NCI-H1105 treated with DMSO at 0.1 percent for 48 hours (cell line): Measurements from ENCODE around the gene LIX1.
"Not testable (repeated sequence)": the region's sequence is repeated elsewhere in the genome, so short reads cannot be mapped to it uniquely, and the experiment has no call there.

ENCODE experiments used
- DNase-seq: peaks from one replicate; lab custom pipeline; 2025; lab: John Stamatoyannopoulos, UW

LIX1 gene

DNA sequence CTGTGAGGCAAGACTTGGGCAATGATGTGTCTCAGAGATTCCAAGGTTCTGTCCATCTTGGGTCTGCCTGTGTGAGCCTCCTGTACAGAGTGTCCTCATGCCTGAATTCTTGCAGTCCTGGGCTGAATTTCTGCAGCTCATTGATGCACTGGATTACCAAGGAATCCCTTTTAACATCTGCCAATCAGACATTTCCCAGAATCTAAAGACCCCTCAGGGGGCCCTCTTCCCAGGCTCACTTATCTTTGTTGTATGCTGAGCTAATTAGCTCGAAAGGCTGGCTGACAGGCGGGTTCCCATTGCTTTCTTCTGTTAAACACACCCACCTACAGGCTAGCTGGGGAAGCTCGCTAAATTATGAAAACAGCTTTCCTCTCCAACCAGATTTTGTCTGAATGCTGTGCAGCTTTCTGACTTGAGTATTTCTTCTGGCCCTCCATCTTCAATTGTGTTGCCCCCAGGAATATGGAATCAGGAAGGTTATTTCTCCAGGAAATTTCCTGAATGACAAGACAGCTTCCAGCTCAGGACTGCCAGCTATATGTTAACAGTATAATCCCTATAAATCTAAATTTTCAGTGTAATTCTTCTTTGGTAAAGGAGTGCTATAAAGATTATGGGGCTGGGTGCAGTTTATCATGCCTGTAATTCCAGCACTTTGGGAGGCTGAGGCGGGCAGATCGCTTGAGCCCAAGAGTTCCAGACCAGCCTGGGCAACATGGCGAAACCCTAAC is at the start of gene LIX1:
Gene LIX1 (minus strand): TSS at position 91 of the 734 bp plus-strand sequence. CDS start 35 bp downstream, at position 56.
- peak; percentile 40 for DNase-seq

DNA sequence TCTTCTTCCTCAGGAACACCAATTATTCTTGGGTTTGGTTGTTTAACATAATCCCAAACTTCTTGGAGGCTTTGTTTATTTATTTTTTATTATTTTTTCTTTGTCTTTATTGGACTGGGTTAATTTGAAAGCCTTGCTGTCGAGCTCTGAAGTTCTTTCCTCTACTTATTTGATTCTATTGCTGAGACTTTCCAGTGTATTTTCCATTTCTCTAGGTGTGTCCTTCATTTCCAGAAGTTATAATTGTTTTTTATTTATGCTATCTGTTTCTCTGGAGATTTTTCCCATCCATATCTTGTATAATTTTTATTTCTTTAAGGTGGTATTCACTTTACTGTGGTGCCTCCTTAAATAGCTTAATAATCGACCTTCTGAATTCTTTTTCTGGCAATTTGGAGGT is 49.5 kb upstream of the LIX1 start:
- no peak for DNase-seq

DNA sequence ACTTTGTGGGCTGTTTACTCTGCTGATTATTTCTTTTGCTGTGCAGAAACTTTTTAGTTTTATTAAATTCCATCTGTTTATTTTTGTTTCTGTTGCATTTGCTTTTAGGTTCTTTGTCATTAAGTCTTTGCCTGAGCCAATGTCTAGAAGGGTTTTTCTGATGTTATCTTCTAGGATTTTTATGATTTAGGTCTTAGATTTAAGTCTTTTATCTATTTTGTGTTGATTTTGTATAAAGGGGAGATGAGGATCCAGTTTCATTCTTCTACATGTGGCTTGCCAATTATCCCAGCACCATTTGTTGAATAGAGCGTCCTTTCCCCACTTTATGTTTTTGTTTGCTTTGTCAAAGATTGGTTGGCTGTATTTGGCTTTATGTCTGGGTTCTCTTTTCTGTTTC is 47.1 kb upstream of the LIX1 start:
- not testable (repeated sequence) for DNase-seq

DNA sequence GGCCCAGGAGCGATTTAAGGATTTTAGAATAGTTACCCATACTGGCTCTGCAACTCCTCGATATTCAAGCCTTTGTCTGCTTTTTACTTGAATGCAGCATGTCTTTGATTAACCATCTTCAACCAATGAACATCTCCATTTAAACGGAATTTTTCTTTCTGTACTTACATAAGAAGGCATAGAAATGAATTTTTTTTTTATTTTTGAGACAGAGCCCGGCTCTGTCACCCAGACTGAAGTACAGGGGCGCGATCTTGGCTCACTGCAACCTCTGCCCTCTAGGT is 41.5 kb upstream of the LIX1 start:
- no peak for DNase-seq

DNA sequence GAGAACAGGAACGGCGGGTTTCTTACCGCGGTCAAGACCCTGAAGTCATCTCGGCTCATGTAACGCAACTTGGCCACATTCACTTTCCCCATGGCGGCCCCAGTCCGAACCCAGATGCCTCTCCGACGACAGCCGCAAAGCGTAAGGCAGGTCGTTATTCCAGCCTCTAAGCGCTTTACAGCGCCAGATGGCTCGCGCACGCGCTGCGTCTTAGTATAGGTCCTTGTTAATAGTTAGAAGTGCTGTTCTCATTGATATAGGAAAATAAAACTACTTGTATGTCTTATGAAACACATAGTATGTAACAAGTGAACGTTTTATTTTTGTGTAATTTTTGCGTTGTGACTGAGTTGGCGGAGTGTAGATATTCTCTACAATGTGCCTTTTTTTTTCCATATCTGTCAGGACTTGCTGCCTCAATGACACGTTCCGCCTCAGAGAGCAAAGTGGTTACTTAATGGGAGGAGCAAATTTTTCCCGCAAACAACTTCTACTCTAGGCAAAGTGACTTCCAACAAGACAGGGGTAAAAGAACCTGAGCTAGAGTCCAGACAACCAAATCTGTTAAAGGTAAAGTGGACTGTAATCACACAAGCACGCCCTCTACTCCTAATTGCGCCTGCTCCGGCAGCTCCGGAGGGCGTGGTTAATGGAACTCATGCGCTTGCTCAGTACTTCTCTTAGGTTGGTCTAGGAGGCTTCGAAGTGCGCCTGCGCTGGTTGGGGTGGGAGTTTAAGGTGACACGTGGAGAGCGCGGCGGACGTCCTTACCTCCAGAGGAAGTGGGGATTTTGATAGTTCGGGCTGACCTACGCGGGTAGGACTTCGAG is 40.9 kb upstream of the LIX1 start, which contains the start of gene RIOK2:
Gene RIOK2 (minus strand): TSS at position 148 of the 830 bp plus-strand sequence. CDS start 56 bp downstream, at position 92.
- DNase-seq = peak; percentile 85

DNA sequence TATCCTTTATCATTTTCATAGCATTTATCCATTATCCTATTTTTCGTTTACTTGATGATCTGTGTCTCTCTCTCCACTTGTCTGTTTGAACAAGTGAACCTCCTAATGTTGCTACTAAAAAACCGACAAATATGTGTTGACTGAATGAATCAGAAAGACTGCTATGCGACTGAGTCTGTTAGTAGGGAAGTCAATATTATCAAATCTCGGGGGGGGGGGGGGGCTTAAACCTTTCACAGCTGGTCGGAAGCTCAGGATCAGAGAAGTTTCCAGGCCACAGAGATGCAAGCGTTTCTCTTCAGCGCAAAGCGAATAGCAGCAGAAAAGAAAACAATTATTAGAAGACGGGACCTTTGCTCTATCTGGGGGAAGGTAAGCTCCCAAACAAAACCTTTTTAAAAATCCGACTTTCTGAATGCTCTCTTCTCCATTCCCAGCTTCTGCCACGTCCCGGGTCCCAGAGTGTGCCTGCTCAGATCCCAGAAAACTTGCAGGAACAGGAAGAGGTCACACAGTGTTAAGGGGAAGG is 40.2 kb upstream of the LIX1 start:
- no peak for DNase-seq

DNA sequence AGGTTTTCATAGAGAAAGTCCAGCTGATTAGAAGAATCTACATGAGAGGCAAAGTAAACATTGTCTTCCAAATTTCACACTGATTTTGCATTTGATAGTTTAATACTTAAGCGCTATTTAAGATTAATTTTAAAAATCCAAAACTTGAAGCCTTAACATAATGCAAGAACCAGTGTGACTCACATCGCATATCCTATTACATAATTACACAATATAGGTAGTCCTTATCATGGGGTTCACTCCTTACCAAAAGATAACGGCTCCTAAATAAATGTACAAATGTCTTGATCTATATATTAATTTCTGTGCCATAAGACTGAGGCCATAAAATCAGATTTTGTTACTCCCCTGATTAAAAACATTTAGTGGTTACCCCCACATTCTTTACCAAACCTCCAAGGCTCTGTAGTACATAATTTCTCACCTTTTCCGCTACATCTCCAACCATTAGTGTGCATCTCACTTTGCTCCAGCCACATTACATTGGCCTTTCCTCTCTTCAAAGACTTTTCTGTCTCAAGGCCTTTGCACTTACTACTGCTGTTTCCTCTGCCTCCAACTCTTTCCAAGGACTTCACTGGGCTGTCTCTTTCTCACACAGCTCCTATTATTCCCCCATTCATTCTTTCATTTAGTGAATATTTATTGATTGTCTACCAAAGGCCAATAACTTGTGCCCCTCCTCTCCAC is 39.6 kb upstream of the LIX1 start:
- no peak for DNase-seq

DNA sequence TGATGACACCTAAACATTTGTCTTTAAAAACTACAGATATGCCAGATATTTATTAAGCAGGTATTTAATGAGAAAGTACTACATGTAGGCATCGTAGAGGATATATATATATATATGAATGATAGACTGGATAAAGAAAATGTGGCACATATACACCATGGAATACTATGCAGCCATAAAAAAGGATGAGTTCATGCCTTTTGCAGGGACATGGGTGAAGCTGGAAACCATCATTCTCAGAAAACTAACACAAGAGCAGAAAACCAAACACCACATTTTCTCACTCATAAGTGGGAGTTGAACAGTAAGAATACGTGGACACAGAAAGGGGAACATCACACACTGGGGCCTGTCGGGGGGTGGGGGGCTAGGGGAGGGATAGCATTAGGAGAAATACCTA is 37.0 kb upstream of the LIX1 start:
- not testable (repeated sequence) for DNase-seq

DNA sequence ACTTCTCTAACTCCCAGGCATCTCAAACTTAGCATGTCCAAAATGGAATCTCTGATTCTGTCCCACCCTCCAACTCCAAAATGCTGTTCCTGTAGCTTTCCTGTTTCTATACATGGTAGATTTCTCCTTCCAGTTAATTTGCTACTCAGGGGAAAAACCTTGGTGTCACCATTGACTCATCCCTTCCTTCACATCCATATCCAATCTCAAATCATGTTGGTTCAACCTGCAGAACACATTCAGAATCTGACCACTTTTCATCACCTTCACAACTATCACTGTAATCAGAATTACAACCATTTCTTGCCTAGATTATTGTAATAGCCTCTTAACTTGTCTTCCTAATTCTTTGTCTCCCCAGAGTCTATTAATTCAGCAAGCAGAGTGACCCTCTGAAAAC is 29.8 kb upstream of the LIX1 start:
- no peak for DNase-seq

DNA sequence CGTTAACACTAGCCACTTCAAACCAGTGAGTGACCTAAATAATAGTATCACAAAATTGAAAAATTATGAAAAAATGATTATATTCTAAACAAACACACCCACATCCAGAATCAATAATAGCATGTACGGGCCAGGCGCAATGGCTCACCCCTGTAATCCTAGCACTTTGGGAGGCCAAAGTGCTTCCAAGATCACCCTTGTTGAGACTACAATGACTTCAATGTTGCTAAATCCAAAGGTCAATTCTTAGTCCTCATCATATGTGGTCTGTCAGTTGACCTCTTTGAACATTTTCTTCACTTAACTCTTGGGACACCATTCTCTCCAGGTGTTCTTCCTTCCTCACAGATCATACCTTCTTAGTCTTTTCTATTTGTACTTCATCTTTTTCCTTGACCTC is 29.3 kb upstream of the LIX1 start:
- no peak for DNase-seq

DNA sequence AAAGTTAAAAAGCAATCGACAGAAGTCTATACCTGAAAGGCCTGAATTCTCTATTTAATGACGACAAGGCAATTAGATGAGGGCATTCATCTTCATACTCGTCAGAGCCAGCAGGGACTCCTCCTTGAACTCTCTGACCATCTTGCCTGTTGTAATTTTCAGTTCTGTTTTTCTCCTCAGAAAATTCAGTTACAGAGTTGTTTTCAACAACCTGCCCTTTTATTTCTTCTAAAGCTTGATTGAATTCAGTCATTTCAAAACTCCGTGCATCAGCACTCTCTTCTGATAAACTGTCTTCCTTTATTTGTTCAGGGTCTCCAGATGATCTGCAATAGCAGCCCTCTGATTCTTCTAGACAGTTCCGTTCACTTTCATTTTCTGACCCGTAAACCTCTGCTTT is 25.0 kb upstream of the LIX1 start:
- no peak for DNase-seq

DNA sequence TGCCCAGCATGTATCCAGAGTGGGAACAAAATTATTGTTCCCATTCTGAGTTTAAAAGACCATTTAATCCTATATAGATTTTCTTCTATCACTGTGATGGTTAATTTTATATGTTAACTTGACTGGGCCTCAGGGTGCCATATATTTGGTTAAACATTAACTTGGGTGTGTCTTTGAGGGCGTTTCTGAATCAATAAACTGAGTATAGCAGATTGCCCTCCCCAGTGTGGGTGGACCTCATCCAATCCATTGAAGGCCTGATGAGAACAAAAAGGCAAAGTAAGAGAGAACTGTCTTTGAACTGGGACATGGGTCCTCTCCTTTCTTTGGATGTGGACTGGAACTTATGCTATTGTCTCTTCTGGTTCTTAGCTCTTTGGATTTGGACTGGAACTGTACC is 23.3 kb upstream of the LIX1 start:
- no peak for DNase-seq

DNA sequence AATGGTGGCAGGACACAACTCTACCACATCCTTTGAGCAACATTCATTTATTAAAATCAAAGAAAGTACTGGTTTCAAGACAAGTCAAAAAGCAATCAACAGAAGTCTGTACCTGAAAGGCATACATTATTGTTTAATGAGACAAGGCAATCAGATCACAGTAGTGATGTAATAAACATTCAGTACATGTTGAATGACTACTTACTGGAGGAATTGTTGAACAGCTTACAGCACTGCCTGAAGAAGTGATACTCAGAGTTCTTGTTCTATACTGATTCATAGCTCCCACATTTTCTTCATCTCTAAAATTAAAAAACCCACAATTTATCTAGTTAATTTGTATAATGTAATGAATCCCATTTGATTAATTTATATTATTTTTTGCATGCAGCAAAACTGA is 22.4 kb upstream of the LIX1 start:
- no peak for DNase-seq

DNA sequence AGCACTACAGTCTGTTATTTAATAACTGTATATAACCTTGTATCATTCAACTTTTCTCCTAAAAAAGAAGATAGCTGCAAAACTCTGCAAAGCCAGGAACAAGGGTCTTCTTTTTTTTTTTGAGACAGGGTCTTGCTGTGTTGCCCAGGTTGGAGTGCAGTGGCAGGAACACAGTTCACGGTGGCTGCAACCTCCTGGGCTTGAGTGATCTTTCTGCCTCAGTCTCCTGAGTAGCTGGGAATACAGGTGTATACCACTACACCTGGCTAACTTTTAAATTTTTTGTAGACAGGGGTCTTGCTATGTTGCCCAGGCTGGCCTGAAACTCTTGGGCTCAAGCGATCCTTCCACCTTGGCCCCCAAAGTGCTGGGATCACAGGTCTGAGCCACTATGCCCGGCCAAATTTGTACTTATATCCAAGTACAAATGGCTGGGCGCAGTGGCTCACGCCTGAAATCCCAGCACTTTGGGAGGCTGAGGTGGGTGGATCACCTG is 21.4 kb upstream of the LIX1 start:
- DNase-seq = no peak

DNA sequence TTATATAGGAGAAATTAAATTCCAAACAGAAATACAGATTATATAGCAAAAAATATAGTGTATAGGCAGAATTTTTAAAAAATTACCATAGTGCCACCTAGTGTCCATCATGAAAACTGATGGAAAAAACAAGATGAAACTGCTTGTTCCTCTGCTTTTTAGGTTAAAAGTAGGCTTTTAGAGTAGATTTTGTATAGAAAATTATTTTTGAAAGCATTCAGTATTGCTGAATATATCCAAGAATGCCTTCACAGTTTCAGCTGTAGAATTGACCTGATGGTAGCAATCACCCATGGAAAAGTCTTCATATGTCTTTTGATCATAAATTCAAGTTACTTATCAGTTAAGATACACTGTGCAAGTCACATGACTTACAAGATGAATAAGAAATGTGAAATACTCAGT is 21.0 kb upstream of the LIX1 start:
- DNase-seq = no peak

DNA sequence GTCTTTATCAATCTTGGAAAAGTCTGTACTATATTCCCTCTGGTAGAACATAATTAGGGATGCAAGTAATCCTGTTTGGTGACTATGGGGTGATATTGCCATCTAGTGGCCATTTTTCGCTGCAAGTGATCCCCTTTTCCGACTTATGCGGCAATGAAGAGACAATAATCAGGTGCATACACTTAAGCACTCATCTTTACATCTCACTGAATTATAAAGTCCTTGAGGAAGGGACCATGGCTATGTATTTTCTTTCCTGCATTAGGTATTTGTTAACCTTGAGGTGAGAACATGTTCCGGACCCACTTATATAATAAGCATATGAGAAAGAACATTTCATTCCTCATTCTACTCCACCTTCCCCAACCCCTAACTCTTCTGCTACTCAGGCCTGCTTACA is 19.6 kb upstream of the LIX1 start:
- DNase-seq = peak; percentile 51

DNA sequence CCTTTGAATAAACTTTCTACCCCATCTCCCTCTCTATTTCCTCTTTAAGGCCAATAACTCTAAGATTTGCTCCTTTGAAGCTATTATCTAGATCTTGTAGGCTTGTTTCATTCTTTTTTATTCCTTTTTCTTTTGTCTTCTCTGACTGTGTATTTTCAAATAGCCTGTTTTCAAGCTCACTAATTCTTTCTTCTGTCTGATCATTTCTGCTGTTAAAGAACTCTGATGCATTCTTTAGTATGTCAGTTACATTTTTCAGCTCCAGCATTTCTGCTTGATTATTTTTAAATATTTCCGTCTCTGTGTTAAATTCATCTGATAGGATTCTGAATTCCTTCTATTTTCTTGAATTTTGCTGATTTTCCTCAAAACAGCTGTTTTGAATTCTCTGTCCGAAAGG is 15.3 kb upstream of the LIX1 start:
- DNase-seq = no peak

DNA sequence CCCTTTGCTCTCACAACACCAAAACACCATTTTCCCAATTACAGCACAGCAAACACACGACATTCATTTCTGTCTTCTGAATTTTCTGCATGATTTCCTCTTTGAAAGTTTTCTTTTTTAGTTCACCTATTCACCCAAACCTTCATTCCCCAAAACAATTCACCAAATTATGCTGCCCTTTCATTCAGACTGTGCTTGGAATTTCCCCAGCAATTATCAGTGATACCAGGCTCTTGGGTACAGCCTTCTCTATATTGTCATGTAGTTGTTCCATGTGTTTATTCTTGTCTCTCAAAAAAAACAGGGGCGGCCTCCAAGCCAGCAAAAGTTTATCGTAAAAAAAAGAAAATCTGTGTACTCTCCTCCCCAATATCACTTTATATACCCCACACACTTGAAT is 9.0 kb upstream of the LIX1 start:
- DNase-seq = no peak

DNA sequence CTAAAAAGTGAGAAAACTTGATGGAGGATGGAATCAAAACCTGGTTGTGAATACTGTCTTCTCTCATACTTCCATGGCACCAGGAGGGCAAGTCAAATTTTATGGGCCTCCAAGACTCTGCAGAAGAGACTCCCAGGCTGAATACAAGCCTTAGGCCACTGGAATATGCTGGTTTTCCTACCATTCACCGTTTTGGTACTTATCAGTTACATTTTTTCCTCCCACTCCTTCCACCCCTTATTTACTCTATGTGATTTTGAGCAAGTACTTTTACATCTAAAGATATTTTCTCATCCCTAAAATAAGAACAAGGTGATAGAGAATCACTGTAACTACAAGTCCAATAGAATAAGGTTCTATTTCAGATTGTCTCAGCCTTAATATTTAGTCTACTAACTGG is 8.0 kb upstream of the LIX1 start:
- no peak for DNase-seq

DNA sequence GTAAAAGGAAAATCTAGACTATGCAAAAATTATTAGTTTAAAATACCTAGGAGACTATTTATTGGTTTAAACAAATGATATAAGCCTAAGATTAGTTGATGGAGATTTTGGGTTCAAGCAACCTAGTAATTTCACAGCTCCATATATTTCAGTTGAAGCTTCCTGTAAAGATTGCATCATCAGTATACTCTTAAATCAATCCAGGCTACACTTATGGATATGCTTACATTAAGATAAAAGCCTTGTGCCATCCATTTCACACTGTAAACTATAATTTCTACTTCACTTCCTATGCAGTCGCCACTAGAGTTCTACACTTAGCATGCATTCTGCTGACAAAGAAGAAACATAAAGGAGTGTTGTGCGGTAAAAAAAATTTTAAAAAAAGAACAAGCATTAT is 7.3 kb upstream of the LIX1 start:
- no peak for DNase-seq

DNA sequence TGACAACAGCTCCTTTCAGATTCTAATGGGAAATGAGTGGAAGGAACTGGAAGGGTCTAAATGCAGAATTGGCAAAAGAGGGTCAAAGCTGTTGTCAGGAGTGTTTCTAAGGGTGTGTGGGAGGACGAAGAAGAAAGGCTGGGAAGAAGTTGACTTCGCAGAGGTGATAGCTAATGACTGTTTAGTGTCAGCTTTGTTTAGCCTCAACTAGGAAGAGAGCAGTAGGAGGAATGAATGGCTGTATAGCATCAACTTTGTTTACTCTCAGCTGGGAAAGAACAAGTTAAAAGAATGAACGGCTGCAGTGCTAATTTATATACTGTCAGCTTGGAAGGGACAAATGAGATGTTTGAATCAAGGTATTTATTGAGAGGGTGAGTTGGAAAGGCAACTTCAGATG is 5.9 kb upstream of the LIX1 start:
- DNase-seq = no peak

DNA sequence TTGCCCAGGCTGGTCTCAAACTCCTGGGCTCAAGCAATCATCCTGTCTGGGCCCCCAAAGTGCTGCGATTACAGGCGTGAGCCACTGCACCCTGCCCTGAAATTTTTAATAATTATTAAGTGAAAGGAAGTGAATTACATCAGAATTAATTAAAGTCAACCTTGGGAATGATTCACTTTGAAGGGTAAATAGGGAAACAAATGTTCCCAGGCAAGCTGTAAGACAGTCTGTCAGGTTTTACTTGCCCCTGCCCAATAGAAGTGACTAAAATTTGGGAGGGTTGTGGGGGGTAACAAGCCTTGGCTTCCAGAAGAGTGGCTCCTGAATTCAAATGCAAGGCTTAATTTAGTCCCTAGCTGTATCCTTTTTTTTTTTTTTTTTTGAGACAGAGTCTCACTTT is 1.3 kb upstream of the LIX1 start:
- DNase-seq = no peak

DNA sequence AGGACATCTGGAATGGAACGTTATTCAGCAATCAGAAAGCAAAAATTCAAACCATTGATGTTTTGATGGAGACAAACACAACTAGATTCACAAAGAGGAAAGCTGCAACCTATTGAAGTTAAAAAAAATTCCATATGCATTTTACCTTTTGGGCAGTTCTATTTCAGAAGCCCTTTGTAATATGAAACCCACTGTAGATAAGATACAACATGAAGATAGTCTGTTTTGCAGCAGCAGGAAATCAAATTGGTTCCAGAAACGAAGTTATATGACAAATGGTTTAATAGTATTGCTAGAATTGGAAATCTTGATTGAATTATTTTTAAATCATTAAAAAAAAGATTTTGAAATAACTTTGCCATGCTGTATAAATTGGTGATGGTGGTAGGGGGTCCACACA is 872 bp downstream of the LIX1 start:
- no peak for DNase-seq
